ENCODE data around the gene VCAM1.

VCAM1 gene

GRCh38 chr1:100721526-100722207 lies 2.1 kb downstream of the VCAM1 start:
- Histone ChIP-seq H3K27me3 (ENCODE audit: control insufficient read depth in 1 of 2, insufficient read depth in 2 of 2, low read length in 2 of 2) (no peaks in the 10 kb centered on the region), H3K4me3 (ENCODE audit: low read depth in 1 of 2, low read length in 2 of 2) (peak overlapping the region; percentile 37 to 55), H3K27ac (ENCODE audit: low read depth, low read length) (no peak overlapping the region), H3K9me3 (ENCODE audit: control insufficient read depth in 1 of 2, low read length in 2 of 2) (no peaks in the 10 kb centered on the region), H3K9ac (ENCODE audit: low read depth in 1 of 2, low read length in 2 of 2) (no peak overlapping the region), H3K4me1 (ENCODE audit: control insufficient read depth in 1 of 2, insufficient read depth in 2 of 2, low read length in 2 of 2) (no peaks in the 10 kb centered on the region), H3K36me3 (ENCODE audit: control insufficient read depth in 1 of 2, insufficient read depth in 2 of 2, low read length in 2 of 2) (peaks cover 0 to 8% of the 10 kb centered on the region in 2 donors)

GRCh38 chr1:100722221-100722620 lies 2.7 kb downstream of the VCAM1 start:
- H3K27ac ChIP-seq (ENCODE audit: low read depth, low read length): no peak overlapping the region
- no peaks in the 10 kb centered on the region for H3K27me3 ChIP-seq (ENCODE audit: control insufficient read depth in 1 of 2, insufficient read depth in 2 of 2, low read length in 2 of 2)
- no peaks in the 10 kb centered on the region for H3K9me3 ChIP-seq (ENCODE audit: control insufficient read depth in 1 of 2, low read length in 2 of 2)
- H3K36me3 ChIP-seq (ENCODE audit: control insufficient read depth in 1 of 2, insufficient read depth in 2 of 2, low read length in 2 of 2): peaks cover 0 to 8% of the 10 kb centered on the region in 2 donors
- no peaks in the 10 kb centered on the region for H3K4me1 ChIP-seq (ENCODE audit: control insufficient read depth in 1 of 2, insufficient read depth in 2 of 2, low read length in 2 of 2)
- peak overlapping the region in 1 of 2 donors; percentile 37 for H3K4me3 ChIP-seq (ENCODE audit: low read depth in 1 of 2, low read length in 2 of 2)
- no peak overlapping the region for H3K9ac ChIP-seq (ENCODE audit: low read depth in 1 of 2, low read length in 2 of 2)

- peaks cover 0 to 8% of the 10 kb centered on the region in 2 donors for H3K36me3 ChIP-seq (ENCODE audit: control insufficient read depth in 1 of 2, insufficient read depth in 2 of 2, low read length in 2 of 2)
- H3K27ac ChIP-seq (ENCODE audit: low read depth, low read length): no peak overlapping the region
- H3K9me3 ChIP-seq (ENCODE audit: control insufficient read depth in 1 of 2, low read length in 2 of 2): no peaks in the 10 kb centered on the region
- H3K4me3 ChIP-seq (ENCODE audit: low read depth in 1 of 2, low read length in 2 of 2): no peak overlapping the region
- no peaks in the 10 kb centered on the region for H3K4me1 ChIP-seq (ENCODE audit: control insufficient read depth in 1 of 2, insufficient read depth in 2 of 2, low read length in 2 of 2)
- H3K27me3 ChIP-seq (ENCODE audit: control insufficient read depth in 1 of 2, insufficient read depth in 2 of 2, low read length in 2 of 2): no peaks in the 10 kb centered on the region
- no peak overlapping the region for H3K9ac ChIP-seq (ENCODE audit: low read depth in 1 of 2, low read length in 2 of 2)
Observed at GRCh38 chr1:100724281-100724680, 4.7 kb downstream of the VCAM1 start.

- Histone ChIP-seq H3K36me3 (ENCODE audit: control insufficient read depth in 1 of 2, insufficient read depth in 2 of 2, low read length in 2 of 2) (peaks cover 0 to 1% of the 10 kb centered on the region in 2 donors), H3K9ac (ENCODE audit: low read depth in 1 of 2, low read length in 2 of 2) (no peak overlapping the region), H3K27me3 (ENCODE audit: control insufficient read depth in 1 of 2, insufficient read depth in 2 of 2, low read length in 2 of 2) (no peaks in the 10 kb centered on the region), H3K4me3 (ENCODE audit: low read depth in 1 of 2, low read length in 2 of 2) (no peak overlapping the region), H3K9me3 (ENCODE audit: control insufficient read depth in 1 of 2, low read length in 2 of 2) (no peaks in the 10 kb centered on the region), H3K27ac (ENCODE audit: low read depth, low read length) (no peak overlapping the region), H3K4me1 (ENCODE audit: control insufficient read depth in 1 of 2, insufficient read depth in 2 of 2, low read length in 2 of 2) (no peaks in the 10 kb centered on the region)
Observed at GRCh38 chr1:100730130-100730529, 10.6 kb downstream of the VCAM1 start.

- H3K4me3 ChIP-seq (ENCODE audit: low read depth in 1 of 2, low read length in 2 of 2): no peak overlapping the region
- no peak overlapping the region for H3K27ac ChIP-seq (ENCODE audit: low read depth, low read length)
- H3K4me1 ChIP-seq (ENCODE audit: control insufficient read depth in 1 of 2, insufficient read depth in 2 of 2, low read length in 2 of 2): no peaks in the 10 kb centered on the region
- no peaks in the 10 kb centered on the region for H3K27me3 ChIP-seq (ENCODE audit: control insufficient read depth in 1 of 2, insufficient read depth in 2 of 2, low read length in 2 of 2)
- no peaks in the 10 kb centered on the region for H3K36me3 ChIP-seq (ENCODE audit: control insufficient read depth in 1 of 2, insufficient read depth in 2 of 2, low read length in 2 of 2)
- no peak overlapping the region for H3K9ac ChIP-seq (ENCODE audit: low read depth in 1 of 2, low read length in 2 of 2)
- H3K9me3 ChIP-seq (ENCODE audit: control insufficient read depth in 1 of 2, low read length in 2 of 2): no peaks in the 10 kb centered on the region
Observed at GRCh38 chr1:100731309-100731708, 11.8 kb downstream of the VCAM1 start.

GRCh38 chr1:100731758-100732157 lies 12.2 kb downstream of the VCAM1 start:
- Histone ChIP-seq H3K4me1 (ENCODE audit: control insufficient read depth in 1 of 2, insufficient read depth in 2 of 2, low read length in 2 of 2) (no peaks in the 10 kb centered on the region), H3K4me3 (ENCODE audit: low read depth in 1 of 2, low read length in 2 of 2) (no peak overlapping the region), H3K36me3 (ENCODE audit: control insufficient read depth in 1 of 2, insufficient read depth in 2 of 2, low read length in 2 of 2) (no peaks in the 10 kb centered on the region), H3K9me3 (ENCODE audit: control insufficient read depth in 1 of 2, low read length in 2 of 2) (no peaks in the 10 kb centered on the region), H3K27ac (ENCODE audit: low read depth, low read length) (no peak overlapping the region), H3K27me3 (ENCODE audit: control insufficient read depth in 1 of 2, insufficient read depth in 2 of 2, low read length in 2 of 2) (no peaks in the 10 kb centered on the region), H3K9ac (ENCODE audit: low read depth in 1 of 2, low read length in 2 of 2) (no peak overlapping the region)

- Histone ChIP-seq H3K4me3 (ENCODE audit: low read depth in 1 of 2, low read length in 2 of 2) (no peak overlapping the region), H3K9ac (ENCODE audit: low read depth in 1 of 2, low read length in 2 of 2) (no peak overlapping the region), H3K27me3 (ENCODE audit: control insufficient read depth in 1 of 2, insufficient read depth in 2 of 2, low read length in 2 of 2) (no peaks in the 10 kb centered on the region), H3K9me3 (ENCODE audit: control insufficient read depth in 1 of 2, low read length in 2 of 2) (no peaks in the 10 kb centered on the region), H3K36me3 (ENCODE audit: control insufficient read depth in 1 of 2, insufficient read depth in 2 of 2, low read length in 2 of 2) (no peaks in the 10 kb centered on the region), H3K27ac (ENCODE audit: low read depth, low read length) (no peak overlapping the region), H3K4me1 (ENCODE audit: control insufficient read depth in 1 of 2, insufficient read depth in 2 of 2, low read length in 2 of 2) (no peaks in the 10 kb centered on the region)
Observed at GRCh38 chr1:100734676-100735075, 15.1 kb downstream of the VCAM1 start.

- Histone ChIP-seq H3K4me3 (ENCODE audit: low read depth in 1 of 2, low read length in 2 of 2) (no peak overlapping the region), H3K4me1 (ENCODE audit: control insufficient read depth in 1 of 2, insufficient read depth in 2 of 2, low read length in 2 of 2) (no peaks in the 10 kb centered on the region), H3K9ac (ENCODE audit: low read depth in 1 of 2, low read length in 2 of 2) (no peak overlapping the region), H3K36me3 (ENCODE audit: control insufficient read depth in 1 of 2, insufficient read depth in 2 of 2, low read length in 2 of 2) (no peaks in the 10 kb centered on the region), H3K27ac (ENCODE audit: low read depth, low read length) (no peak overlapping the region), H3K27me3 (ENCODE audit: control insufficient read depth in 1 of 2, insufficient read depth in 2 of 2, low read length in 2 of 2) (no peaks in the 10 kb centered on the region), H3K9me3 (ENCODE audit: control insufficient read depth in 1 of 2, low read length in 2 of 2) (no peaks in the 10 kb centered on the region)
Observed at GRCh38 chr1:100735244-100735643, 15.7 kb downstream of the VCAM1 start.

- H3K27ac ChIP-seq (ENCODE audit: low read depth, low read length): no peak overlapping the region
- H3K36me3 ChIP-seq (ENCODE audit: control insufficient read depth in 1 of 2, insufficient read depth in 2 of 2, low read length in 2 of 2): no peaks in the 10 kb centered on the region
- no peaks in the 10 kb centered on the region for H3K4me1 ChIP-seq (ENCODE audit: control insufficient read depth in 1 of 2, insufficient read depth in 2 of 2, low read length in 2 of 2)
- H3K9ac ChIP-seq (ENCODE audit: low read depth in 1 of 2, low read length in 2 of 2): no peak overlapping the region
- H3K4me3 ChIP-seq (ENCODE audit: low read depth in 1 of 2, low read length in 2 of 2): no peak overlapping the region
- H3K27me3 ChIP-seq (ENCODE audit: control insufficient read depth in 1 of 2, insufficient read depth in 2 of 2, low read length in 2 of 2): no peaks in the 10 kb centered on the region
- H3K9me3 ChIP-seq (ENCODE audit: control insufficient read depth in 1 of 2, low read length in 2 of 2): no peaks in the 10 kb centered on the region
Observed at GRCh38 chr1:100736324-100736723, 16.8 kb downstream of the VCAM1 start.

- Histone ChIP-seq H3K27ac (ENCODE audit: low read depth, low read length) (no peak overlapping the region), H3K4me3 (ENCODE audit: low read depth in 1 of 2, low read length in 2 of 2) (no peak overlapping the region), H3K9ac (ENCODE audit: low read depth in 1 of 2, low read length in 2 of 2) (no peak overlapping the region), H3K27me3 (ENCODE audit: control insufficient read depth in 1 of 2, insufficient read depth in 2 of 2, low read length in 2 of 2) (no peaks in the 10 kb centered on the region), H3K9me3 (ENCODE audit: control insufficient read depth in 1 of 2, low read length in 2 of 2) (no peaks in the 10 kb centered on the region), H3K4me1 (ENCODE audit: control insufficient read depth in 1 of 2, insufficient read depth in 2 of 2, low read length in 2 of 2) (no peaks in the 10 kb centered on the region), H3K36me3 (ENCODE audit: control insufficient read depth in 1 of 2, insufficient read depth in 2 of 2, low read length in 2 of 2) (no peaks in the 10 kb centered on the region)
Observed at GRCh38 chr1:100736746-100737145, 17.2 kb downstream of the VCAM1 start.

All from duodenal mucosa (tissue), 2 donors.